NB4 (cell line): ENCODE measurements around the gene WIF1.

Experiments used
- POLR2A ChIP-seq: IDR thresholded peaks from 2 replicates; pipeline ENCODE4 v1.6.1; 2011; ENCODE audit warnings: mild to moderate bottlenecking; ENCODE audit not compliant: insufficient read length; ENCODE audit errors: extremely low read depth
- TF ChIP-seq, protein P1 (sequence below): IDR thresholded peaks from 2 replicates; pipeline ENCODE4 v1.6.1; 2011; ENCODE audit warnings: low read depth, low read length
- TF ChIP-seq, protein P2 (sequence below): IDR thresholded peaks from one replicate; pipeline ENCODE4 v1.5.1; 2012; ENCODE audit warnings: low read depth, low read length

DNA sequence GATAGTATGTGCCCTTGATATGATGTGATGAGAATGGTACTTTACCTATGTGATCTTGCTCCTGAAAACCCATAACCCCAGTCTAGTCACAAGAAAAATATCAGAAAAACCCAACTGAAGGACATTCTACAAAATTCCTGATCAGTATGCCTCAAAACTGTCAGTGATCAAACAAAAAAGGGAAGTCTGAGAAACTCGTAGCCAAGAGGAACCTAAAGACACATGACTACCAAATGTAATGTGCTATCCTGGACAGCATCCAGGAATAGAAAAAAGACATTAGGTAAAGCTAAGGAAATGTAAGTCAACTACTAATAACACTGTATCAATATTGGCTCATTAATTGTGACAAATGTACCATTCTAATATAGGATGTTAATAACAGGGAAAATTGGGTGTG, 4.1 kb upstream of the WIF1 start:
- TF ChIP-seq, protein P1, sequence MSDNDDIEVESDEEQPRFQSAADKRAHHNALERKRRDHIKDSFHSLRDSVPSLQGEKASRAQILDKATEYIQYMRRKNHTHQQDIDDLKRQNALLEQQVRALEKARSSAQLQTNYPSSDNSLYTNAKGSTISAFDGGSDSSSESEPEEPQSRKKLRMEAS: no peak
- TF ChIP-seq, protein P2, sequence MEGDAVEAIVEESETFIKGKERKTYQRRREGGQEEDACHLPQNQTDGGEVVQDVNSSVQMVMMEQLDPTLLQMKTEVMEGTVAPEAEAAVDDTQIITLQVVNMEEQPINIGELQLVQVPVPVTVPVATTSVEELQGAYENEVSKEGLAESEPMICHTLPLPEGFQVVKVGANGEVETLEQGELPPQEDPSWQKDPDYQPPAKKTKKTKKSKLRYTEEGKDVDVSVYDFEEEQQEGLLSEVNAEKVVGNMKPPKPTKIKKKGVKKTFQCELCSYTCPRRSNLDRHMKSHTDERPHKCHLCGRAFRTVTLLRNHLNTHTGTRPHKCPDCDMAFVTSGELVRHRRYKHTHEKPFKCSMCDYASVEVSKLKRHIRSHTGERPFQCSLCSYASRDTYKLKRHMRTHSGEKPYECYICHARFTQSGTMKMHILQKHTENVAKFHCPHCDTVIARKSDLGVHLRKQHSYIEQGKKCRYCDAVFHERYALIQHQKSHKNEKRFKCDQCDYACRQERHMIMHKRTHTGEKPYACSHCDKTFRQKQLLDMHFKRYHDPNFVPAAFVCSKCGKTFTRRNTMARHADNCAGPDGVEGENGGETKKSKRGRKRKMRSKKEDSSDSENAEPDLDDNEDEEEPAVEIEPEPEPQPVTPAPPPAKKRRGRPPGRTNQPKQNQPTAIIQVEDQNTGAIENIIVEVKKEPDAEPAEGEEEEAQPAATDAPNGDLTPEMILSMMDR: no peak
- TF ChIP-seq POLR2A: no peak
